ENCODE data around the gene SMOC2.

SMOC2 gene

DNA sequence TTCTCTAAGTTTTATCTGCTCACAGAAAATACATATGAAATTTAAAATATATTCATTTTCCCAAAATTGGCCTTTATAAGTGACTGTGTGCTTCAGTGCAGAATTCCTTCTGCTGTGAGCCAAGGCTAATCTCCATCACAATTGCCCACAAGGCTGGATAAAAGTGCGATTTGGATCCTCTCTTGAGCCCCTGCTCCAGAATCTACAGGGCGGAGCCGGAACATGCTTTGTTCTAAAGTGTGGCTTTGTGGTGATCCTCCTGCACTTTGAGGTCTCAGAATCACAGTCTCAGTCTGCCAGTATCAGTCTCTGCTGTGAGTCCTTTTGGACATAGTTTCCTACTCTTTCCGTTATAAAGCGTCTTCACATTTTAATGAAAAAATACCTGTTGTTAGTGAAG lies 28.9 kb downstream of the SMOC2 start:
- H3K27me3 ChIP-seq (ENCODE audit: low read depth, low read length) = no peaks in the 10 kb centered on the region
- TF ChIP-seq CTCF (IDR thresholded peaks at IDR 0.05; ENCODE audit: low read depth, low read length) (no peak), EZH2phosphoT487 (IDR thresholded peaks at IDR 0.05; ENCODE audit: low read depth) (no peak)
- no peak overlapping the region for H3K9ac ChIP-seq (ENCODE audit: low read length)
- no peak overlapping the region for H3K4me3 ChIP-seq (ENCODE audit: low read length)
- no peaks in the 10 kb centered on the region for H3K79me2 ChIP-seq (ENCODE audit: low read length)
- no peak overlapping the region for H3K27ac ChIP-seq (ENCODE audit: low read length)
- no peaks in the 10 kb centered on the region for H3K4me1 ChIP-seq (ENCODE audit: low read length)
- H3K4me2 ChIP-seq (ENCODE audit: low read length) = no peak overlapping the region
- no peaks in the 10 kb centered on the region for H3K36me3 ChIP-seq (replicated peaks; ENCODE audit: low read depth, low read length)
- no peaks in the 10 kb centered on the region for H3K9me3 ChIP-seq (ENCODE audit: insufficient read depth, low read length)
- no peak overlapping the region for H2AFZ ChIP-seq (ENCODE audit: low read depth, low read length)
- H4K20me1 ChIP-seq (ENCODE audit: insufficient read depth, low read length) = no peaks in the 10 kb centered on the region

- no peaks in the 10 kb centered on the region for H3K9me3 ChIP-seq (ENCODE audit: insufficient read depth, low read length)
- H3K4me2 ChIP-seq (ENCODE audit: low read length) = no peak overlapping the region
- H3K79me2 ChIP-seq (ENCODE audit: low read length) = no peaks in the 10 kb centered on the region
- H3K27me3 ChIP-seq (ENCODE audit: low read depth, low read length) = no peaks in the 10 kb centered on the region
- no peak overlapping the region for H2AFZ ChIP-seq (ENCODE audit: low read depth, low read length)
- H3K4me3 ChIP-seq (ENCODE audit: low read length) = no peak overlapping the region
- H4K20me1 ChIP-seq (ENCODE audit: insufficient read depth, low read length) = no peaks in the 10 kb centered on the region
- H3K9ac ChIP-seq (ENCODE audit: low read length) = no peak overlapping the region
- TF ChIP-seq CTCF (IDR thresholded peaks at IDR 0.05; ENCODE audit: low read depth, low read length) = no peak
- TF ChIP-seq EZH2phosphoT487 (IDR thresholded peaks at IDR 0.05; ENCODE audit: low read depth) = no peak
- H3K27ac ChIP-seq (ENCODE audit: low read length) = no peak overlapping the region
- no peaks in the 10 kb centered on the region for H3K4me1 ChIP-seq (ENCODE audit: low read length)
- H3K36me3 ChIP-seq (replicated peaks; ENCODE audit: low read depth, low read length) = no peaks in the 10 kb centered on the region
Measured at GRCh38 chr6:168472363-168472762, 31.4 kb downstream of the SMOC2 start.

GRCh38 chr6:168473197-168473596 lies 32.2 kb downstream of the SMOC2 start:
- Histone ChIP-seq H3K27ac (ENCODE audit: low read length) (no peak overlapping the region), H3K4me1 (ENCODE audit: low read length) (no peaks in the 10 kb centered on the region)
- TF ChIP-seq CTCF (IDR thresholded peaks at IDR 0.05; ENCODE audit: low read depth, low read length) (no peak), EZH2phosphoT487 (IDR thresholded peaks at IDR 0.05; ENCODE audit: low read depth) (no peak)

DNA sequence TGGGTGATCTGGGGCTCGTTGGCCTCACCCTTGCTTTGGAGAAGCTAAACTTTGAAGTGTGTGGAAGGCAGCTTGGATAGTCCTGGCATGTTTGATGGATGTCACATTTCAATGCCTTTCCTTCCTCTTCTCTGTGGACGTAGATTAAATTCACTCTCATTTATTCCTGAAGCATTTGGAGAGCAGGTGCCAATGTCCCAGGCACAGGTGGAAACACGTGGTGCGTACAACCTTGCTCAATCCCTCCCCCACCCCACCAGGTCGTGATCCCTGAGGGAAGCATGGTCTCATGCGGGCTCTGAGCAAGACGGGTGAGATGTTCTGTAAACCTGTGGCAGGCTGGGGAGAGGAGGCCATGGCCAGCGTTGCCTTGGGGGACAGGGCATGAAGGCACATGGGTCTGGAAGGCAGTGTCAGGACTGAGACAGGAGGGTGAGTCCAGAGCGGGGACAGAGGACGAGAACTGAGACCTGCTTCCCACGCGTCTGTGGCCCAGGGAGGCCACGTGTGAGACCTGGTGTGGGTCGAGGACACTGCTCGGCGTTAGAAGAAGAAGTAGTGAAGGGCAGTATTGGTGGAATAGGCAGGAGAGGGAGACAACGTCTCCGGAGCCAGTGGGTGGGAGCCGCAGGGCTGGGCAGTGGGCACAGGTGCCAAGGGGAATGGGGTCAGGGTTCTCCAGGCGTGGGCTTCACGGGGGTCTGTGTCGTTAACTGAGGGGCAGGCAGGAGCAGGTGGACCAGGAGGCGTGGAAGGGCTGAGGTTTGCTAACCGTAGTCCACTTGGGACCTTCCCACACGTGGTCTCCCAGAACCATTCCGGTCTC lies 34.4 kb downstream of the SMOC2 start:
- no peak for TF ChIP-seq CTCF (IDR thresholded peaks at IDR 0.05; ENCODE audit: low read depth, low read length)
- no peak for TF ChIP-seq EZH2phosphoT487 (IDR thresholded peaks at IDR 0.05; ENCODE audit: low read depth)
- no peak overlapping the region for H2AFZ ChIP-seq (ENCODE audit: low read depth, low read length)
- H3K27me3 ChIP-seq (ENCODE audit: low read depth, low read length) = no peaks in the 10 kb centered on the region
- H3K4me3 ChIP-seq (ENCODE audit: low read length) = no peak overlapping the region
- no peak overlapping the region for H3K9ac ChIP-seq (ENCODE audit: low read length)
- H3K36me3 ChIP-seq (replicated peaks; ENCODE audit: low read depth, low read length) = no peaks in the 10 kb centered on the region
- H3K4me2 ChIP-seq (ENCODE audit: low read length) = no peak overlapping the region
- H3K79me2 ChIP-seq (ENCODE audit: low read length) = no peaks in the 10 kb centered on the region
- H3K9me3 ChIP-seq (ENCODE audit: insufficient read depth, low read length) = no peaks in the 10 kb centered on the region
- no peaks in the 10 kb centered on the region for H4K20me1 ChIP-seq (ENCODE audit: insufficient read depth, low read length)
- no peak overlapping the region for H3K27ac ChIP-seq (ENCODE audit: low read length)
- no peaks in the 10 kb centered on the region for H3K4me1 ChIP-seq (ENCODE audit: low read length)

More at GRCh38 chr6:168473197-168473596, 32.2 kb downstream of the SMOC2 start:
- Histone ChIP-seq H4K20me1 (ENCODE audit: insufficient read depth, low read length) (no peaks in the 10 kb centered on the region), H3K36me3 (replicated peaks; ENCODE audit: low read depth, low read length) (no peaks in the 10 kb centered on the region), H2AFZ (ENCODE audit: low read depth, low read length) (no peak overlapping the region), H3K9me3 (ENCODE audit: insufficient read depth, low read length) (no peaks in the 10 kb centered on the region), H3K9ac (ENCODE audit: low read length) (no peak overlapping the region), H3K4me3 (ENCODE audit: low read length) (no peak overlapping the region), H3K79me2 (ENCODE audit: low read length) (no peaks in the 10 kb centered on the region), H3K27me3 (ENCODE audit: low read depth, low read length) (no peaks in the 10 kb centered on the region), H3K4me2 (ENCODE audit: low read length) (no peak overlapping the region)

Data from OCI-LY3 (cell line).